K562 (cell line): Measurements from ENCODE around the gene PPP1R12C. TPM values are rescaled to one million over a fixed set of nuclear protein-coding genes. Genes with fewer than 3 reads are reported as not detected.

Experiments
- CBX5 ChIP-seq: IDR thresholded peaks from 2 replicates; pipeline ENCODE4 v1.6.1; 2014; ENCODE audit warnings: low read depth, borderline replicate concordance
- HDAC2 ChIP-seq: fragments of 450-650 bp; IDR thresholded peaks from 2 replicates; pipeline ENCODE4 v1.6.1; 2016; ENCODE audit warnings: mild to moderate bottlenecking
- MAFK ChIP-seq: IDR thresholded peaks from 2 replicates; pipeline ENCODE4 v1.6.1; 2011; ENCODE audit warnings: low read length, improper control_type of control experiment
- MIER1 ChIP-seq: fragments of 450-650 bp; IDR thresholded peaks from 2 replicates; pipeline ENCODE4 v1.6.1; 2016; ENCODE audit warnings: antibody characterized with exemption, mild to moderate bottlenecking, low read depth
- NFATC3 ChIP-seq: fragments of 450-650 bp; IDR thresholded peaks from 2 replicates; pipeline ENCODE4 v1.6.1; 2017; ENCODE audit warnings: mild to moderate bottlenecking
- NRF1 ChIP-seq, 2 experiments: fragments of 450-650 bp; IDR thresholded peaks in 1 of 2; conservative IDR thresholded peaks in 1 of 2; 2 replicates each; pipeline ENCODE4 v1.6.1; 2014; ENCODE audit warnings: mild to moderate bottlenecking in 2 of 2
- RB1 ChIP-seq: fragments of 450-650 bp; IDR thresholded peaks from 2 replicates; pipeline ENCODE4 v1.6.1; 2017; ENCODE audit warnings: low read depth, mild to moderate bottlenecking
- RBFOX2 ChIP-seq: fragments of 200-400 bp; formaldehyde crosslinking; IDR thresholded peaks from 2 replicates; pipeline ENCODE4 v1.6.1; 2017; ENCODE audit warnings: low read depth, mild to moderate bottlenecking, low read length, moderate library complexity
- SMARCE1 ChIP-seq: fragments of 450-650 bp; IDR thresholded peaks from 2 replicates; pipeline ENCODE4 v1.7.1; 2016; ENCODE audit warnings: mild to moderate bottlenecking
- SP1 ChIP-seq: sonication (generic); formaldehyde crosslinking; IDR thresholded peaks from 2 replicates; pipeline ENCODE4 v1.8.1; 2022; ENCODE audit warnings: mild to moderate bottlenecking, missing genetic modification reagents
- TEAD1 ChIP-seq, 2 experiments: fragments of 450-650 bp in 1 of 2; sonication (generic) in 1 of 2; formaldehyde crosslinking; IDR thresholded peaks; 2 replicates each; pipeline versions ENCODE4 v1.4.0 to v1.8.0; 2020 to 2022; ENCODE audit warnings: mild to moderate bottlenecking in 2 of 2, missing genetic modification reagents in 1 of 2
- TOE1 ChIP-seq, 2 experiments: fragments of 450-650 bp in 1 of 2; sonication (generic) in 1 of 2; formaldehyde crosslinking in 1 of 2; IDR thresholded peaks; 2 replicates each; pipeline versions ENCODE4 v1.7.1 to v1.8.0; 2016 to 2022; ENCODE audit warnings: borderline replicate concordance in 2 of 2, mild to moderate bottlenecking in 2 of 2, antibody characterized with exemption in 1 of 2, inconsistent platforms in 1 of 2, low read depth in 1 of 2, missing genetic modification reagents in 1 of 2, moderate library complexity in 1 of 2
- ZNF232 ChIP-seq: sonication (generic); formaldehyde crosslinking; IDR thresholded peaks from 2 replicates; pipeline ENCODE4 v1.8.0; 2022; ENCODE audit warnings: mild to moderate bottlenecking, missing genetic modification reagents
- ZNF282 ChIP-seq: sonication (generic); formaldehyde crosslinking; IDR thresholded peaks from 2 replicates; pipeline ENCODE4 v1.8.1; 2023; ENCODE audit warnings: missing genetic modification reagents
- ZNF780A ChIP-seq: fragments of 250-450 bp; sonication (Bioruptor Pico); IDR thresholded peaks from 2 replicates; pipeline ENCODE4 v1.5.0; 2021; ENCODE audit warnings: mild to moderate bottlenecking
- polyA plus RNA-seq, 8 experiments: library from polyadenylated mRNA; depleted of rRNA in 4 of 8; stranded (reverse) in 5 of 8; unstranded in 3 of 8; fragments of >200 nt; fragmentation: Nextera tagmentation in 2 of 8; fragmentation: Illumina TruSeq in 1 of 8; extraction: Ambion mirVana in 2 of 8; extraction: Trizol in 1 of 8; gene quantifications; 2 replicates each; pipeline versions ENCODE4 v1.2.1 to v1.2.3, GENCODE V29; 2011 to 2014; ENCODE audit warnings: inconsistent platforms in 1 of 8, missing spikeins in 1 of 8
- total RNA-seq, 7 experiments: library from RNA; depleted of rRNA in 6 of 7; stranded (reverse); fragments of >200 nt in 6 of 7; fragmentation: Illumina TruSeq in 2 of 7; extraction: Trizol in 2 of 7; gene quantifications; 2 replicates each; pipeline versions ENCODE4 v1.2.1 to v1.2.3, GENCODE V29; 2011 to 2021; ENCODE audit warnings: low replicate concordance in 1 of 7
- TF ChIP-seq, protein P1 (sequence below), 3 experiments: fragments of 200-800 bp in 1 of 3; fragments of 250-450 bp in 1 of 3; fragments of 450-650 bp in 1 of 3; sonication (Bioruptor Pico) in 1 of 3; sonication (Bioruptor generic) in 1 of 3; formaldehyde crosslinking in 1 of 3; IDR thresholded peaks; 2 replicates each; pipeline versions ENCODE4 v1.6.1 to v1.8.0; 2016 to 2022; ENCODE audit warnings: mild to moderate bottlenecking in 2 of 3, missing genetic modification characterization in 2 of 3, missing compliant biosample characterization in 1 of 3, moderate library complexity in 1 of 3
- TF ChIP-seq, protein P2 (sequence below): fragments of 250-450 bp; sonication (Bioruptor Pico); IDR thresholded peaks from 2 replicates; pipeline ENCODE4 v1.8.0; 2021; ENCODE audit warnings: mild to moderate bottlenecking, moderate library complexity
- TF ChIP-seq, protein P3 (sequence below): sonication (generic); formaldehyde crosslinking; IDR thresholded peaks from 2 replicates; pipeline ENCODE4 v1.8.1; 2023; ENCODE audit warnings: mild to moderate bottlenecking, missing genetic modification reagents
- TF ChIP-seq, protein P4 (sequence below), 2 experiments: fragments of 250-450 bp in 1 of 2; fragments of 450-650 bp in 1 of 2; sonication (Bioruptor Pico) in 1 of 2; IDR thresholded peaks; 2 replicates each; pipeline versions ENCODE4 v1.6.1 to v1.8.0; 2016 to 2021; ENCODE audit warnings: mild to moderate bottlenecking in 2 of 2, moderate library complexity in 2 of 2, missing compliant biosample characterization in 1 of 2, missing genetic modification characterization in 1 of 2

Gene PPP1R12C
- total and polyA plus RNA-seq, 9 of the 15 experiments (the other 6 are each of a cell fraction or from before 2014, with no cell fraction given): 1.8 to 136 (median 33.7) TPM

DNA sequence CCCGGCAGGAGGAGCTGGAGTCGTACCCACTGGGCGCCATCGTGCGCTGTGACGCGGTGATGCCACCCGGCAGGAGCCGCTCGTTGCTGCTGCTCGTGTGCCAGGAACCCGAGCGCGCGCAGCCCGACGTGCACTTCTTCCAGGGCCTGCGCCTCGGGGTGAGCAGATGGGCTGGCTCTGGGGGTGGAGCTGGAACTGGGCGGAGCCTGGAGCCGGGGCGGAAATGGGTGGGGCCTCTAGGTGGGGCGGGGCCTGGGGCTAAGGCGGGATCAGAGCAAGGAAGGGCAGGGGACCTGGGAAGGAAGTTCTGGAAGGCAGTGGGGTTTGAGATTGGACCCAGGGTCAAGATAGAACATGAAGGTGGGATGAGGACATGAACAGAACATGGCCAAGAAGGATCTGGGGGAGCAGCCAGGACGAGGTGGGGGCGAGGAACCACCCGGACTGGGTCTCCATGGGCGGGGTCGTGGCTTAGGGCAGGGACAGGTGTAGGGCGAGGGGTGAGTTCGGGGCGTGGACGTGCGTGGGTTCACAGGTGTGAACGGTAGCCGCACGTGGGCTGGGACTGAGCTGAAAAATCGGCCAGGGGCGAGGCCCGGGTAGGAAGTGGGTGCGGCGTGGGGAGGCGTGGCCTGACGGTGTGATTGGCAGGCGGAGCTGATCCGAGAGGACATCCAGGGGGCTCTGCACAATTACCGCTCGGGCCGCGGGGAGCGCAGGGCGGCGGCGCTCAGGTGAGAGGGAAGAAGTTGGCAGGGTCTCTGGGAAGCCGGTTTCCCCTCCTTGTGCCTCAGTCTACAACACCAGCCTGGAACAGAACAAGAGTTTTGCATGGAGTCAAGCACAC lies 37.1 kb downstream of the PPP1R12C start (continued):
- TF ChIP-seq, protein P1, sequence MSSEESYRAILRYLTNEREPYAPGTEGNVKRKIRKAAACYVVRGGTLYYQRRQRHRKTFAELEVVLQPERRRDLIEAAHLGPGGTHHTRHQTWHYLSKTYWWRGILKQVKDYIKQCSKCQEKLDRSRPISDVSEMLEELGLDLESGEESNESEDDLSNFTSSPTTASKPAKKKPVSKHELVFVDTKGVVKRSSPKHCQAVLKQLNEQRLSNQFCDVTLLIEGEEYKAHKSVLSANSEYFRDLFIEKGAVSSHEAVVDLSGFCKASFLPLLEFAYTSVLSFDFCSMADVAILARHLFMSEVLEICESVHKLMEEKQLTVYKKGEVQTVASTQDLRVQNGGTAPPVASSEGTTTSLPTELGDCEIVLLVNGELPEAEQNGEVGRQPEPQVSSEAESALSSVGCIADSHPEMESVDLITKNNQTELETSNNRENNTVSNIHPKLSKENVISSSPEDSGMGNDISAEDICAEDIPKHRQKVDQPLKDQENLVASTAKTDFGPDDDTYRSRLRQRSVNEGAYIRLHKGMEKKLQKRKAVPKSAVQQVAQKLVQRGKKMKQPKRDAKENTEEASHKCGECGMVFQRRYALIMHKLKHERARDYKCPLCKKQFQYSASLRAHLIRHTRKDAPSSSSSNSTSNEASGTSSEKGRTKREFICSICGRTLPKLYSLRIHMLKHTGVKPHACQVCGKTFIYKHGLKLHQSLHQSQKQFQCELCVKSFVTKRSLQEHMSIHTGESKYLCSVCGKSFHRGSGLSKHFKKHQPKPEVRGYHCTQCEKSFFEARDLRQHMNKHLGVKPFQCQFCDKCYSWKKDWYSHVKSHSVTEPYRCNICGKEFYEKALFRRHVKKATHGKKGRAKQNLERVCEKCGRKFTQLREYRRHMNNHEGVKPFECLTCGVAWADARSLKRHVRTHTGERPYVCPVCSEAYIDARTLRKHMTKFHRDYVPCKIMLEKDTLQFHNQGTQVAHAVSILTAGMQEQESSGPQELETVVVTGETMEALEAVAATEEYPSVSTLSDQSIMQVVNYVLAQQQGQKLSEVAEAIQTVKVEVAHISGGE (CRISPR knock-in tag; IDR thresholded peaks at IDR 0.05): no peak
- TF ChIP-seq MIER1: peak; percentile 76
- no peak for TF ChIP-seq ZNF780A (CRISPR knock-in tag)
- TF ChIP-seq NRF1 (conservative IDR thresholded peaks at IDR 0.05 in 1 of 2, IDR thresholded peaks at IDR 0.05 in 1 of 2): peak; percentile 85 to 88
- peak; percentile 58; the same call in 1 of the 2 replicates for TF ChIP-seq RB1
- TF ChIP-seq SP1 (CRISPR knock-in tag): peak; percentile 75; the same call in 1 of the 2 replicates
- TF ChIP-seq NFATC3: no peak
- peak; percentile 87 for TF ChIP-seq TOE1 (IDR thresholded peaks at IDR 0.05; ENCODE audit: borderline replicate concordance)
- no peak for TF ChIP-seq TOE1 (CRISPR knock-in tag; IDR thresholded peaks at IDR 0.05; ENCODE audit: borderline replicate concordance, low read depth)
- peak; percentile 88 for TF ChIP-seq RBFOX2
- no peak for TF ChIP-seq MAFK
- TF ChIP-seq ZNF232 (CRISPR knock-in tag): no peak
- TF ChIP-seq, protein P2, sequence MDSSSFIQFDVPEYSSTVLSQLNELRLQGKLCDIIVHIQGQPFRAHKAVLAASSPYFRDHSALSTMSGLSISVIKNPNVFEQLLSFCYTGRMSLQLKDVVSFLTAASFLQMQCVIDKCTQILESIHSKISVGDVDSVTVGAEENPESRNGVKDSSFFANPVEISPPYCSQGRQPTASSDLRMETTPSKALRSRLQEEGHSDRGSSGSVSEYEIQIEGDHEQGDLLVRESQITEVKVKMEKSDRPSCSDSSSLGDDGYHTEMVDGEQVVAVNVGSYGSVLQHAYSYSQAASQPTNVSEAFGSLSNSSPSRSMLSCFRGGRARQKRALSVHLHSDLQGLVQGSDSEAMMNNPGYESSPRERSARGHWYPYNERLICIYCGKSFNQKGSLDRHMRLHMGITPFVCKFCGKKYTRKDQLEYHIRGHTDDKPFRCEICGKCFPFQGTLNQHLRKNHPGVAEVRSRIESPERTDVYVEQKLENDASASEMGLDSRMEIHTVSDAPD (CRISPR knock-in tag): no peak
- 0 out of 2 replicates have a peak, but pooled peaks have one; percentile 7 for TF ChIP-seq CBX5
- TF ChIP-seq, protein P3, sequence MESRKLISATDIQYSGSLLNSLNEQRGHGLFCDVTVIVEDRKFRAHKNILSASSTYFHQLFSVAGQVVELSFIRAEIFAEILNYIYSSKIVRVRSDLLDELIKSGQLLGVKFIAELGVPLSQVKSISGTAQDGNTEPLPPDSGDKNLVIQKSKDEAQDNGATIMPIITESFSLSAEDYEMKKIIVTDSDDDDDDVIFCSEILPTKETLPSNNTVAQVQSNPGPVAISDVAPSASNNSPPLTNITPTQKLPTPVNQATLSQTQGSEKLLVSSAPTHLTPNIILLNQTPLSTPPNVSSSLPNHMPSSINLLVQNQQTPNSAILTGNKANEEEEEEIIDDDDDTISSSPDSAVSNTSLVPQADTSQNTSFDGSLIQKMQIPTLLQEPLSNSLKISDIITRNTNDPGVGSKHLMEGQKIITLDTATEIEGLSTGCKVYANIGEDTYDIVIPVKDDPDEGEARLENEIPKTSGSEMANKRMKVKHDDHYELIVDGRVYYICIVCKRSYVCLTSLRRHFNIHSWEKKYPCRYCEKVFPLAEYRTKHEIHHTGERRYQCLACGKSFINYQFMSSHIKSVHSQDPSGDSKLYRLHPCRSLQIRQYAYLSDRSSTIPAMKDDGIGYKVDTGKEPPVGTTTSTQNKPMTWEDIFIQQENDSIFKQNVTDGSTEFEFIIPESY: peak; percentile 54
- peak; percentile 58; the same call in 1 of the 2 replicates for TF ChIP-seq HDAC2
- no peak for TF ChIP-seq ZNF282 (CRISPR knock-in tag)
- TF ChIP-seq, protein P4, sequence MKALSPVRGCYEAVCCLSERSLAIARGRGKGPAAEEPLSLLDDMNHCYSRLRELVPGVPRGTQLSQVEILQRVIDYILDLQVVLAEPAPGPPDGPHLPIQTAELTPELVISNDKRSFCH (CRISPR knock-in tag; IDR thresholded peaks at IDR 0.05): no peak
- TF ChIP-seq, protein P4 (tag; IDR thresholded peaks at IDR 0.05): peak; percentile 69
- peak; percentile 64; the same call in 1 of the 2 replicates for TF ChIP-seq SMARCE1
- no peak; a peak in 1 of 4 replicates for TF ChIP-seq TEAD1 (CRISPR knock-in tag; IDR thresholded peaks at IDR 0.05)
